ENCODE data around the gene KCNQ1. TPM values are rescaled to one million over a fixed set of nuclear protein-coding genes. Genes with fewer than 3 reads are reported as not detected.

Gene KCNQ1
- total RNA-seq, 1 donor from 2014 or later = 96.4 TPM

Other genes with a start within 250 kb of the KCNQ1 start
- gene ASCL2, start 174.4 kb upstream of the KCNQ1 start, total RNA-seq = 1.1 TPM
- 1.6 TPM for gene C11orf21, start 143.1 kb upstream of the KCNQ1 start, total RNA-seq
- 1.1 TPM for gene TSPAN32, start 143.0 kb upstream of the KCNQ1 start, total RNA-seq
- gene CD81, start 67.7 kb upstream of the KCNQ1 start, total RNA-seq = 746 TPM
- 50.5 TPM for gene TSSC4, start 44.3 kb upstream of the KCNQ1 start, total RNA-seq
- 4.4 TPM for gene TRPM5, start 494 bp upstream of the KCNQ1 start, total RNA-seq

All from mucosa of gallbladder (tissue), 1 donor.